Upper lobe of left lung (tissue), 6 donors: ENCODE measurements around the gene PIAS2. TPM values are rescaled to one million over a fixed set of nuclear protein-coding genes. Genes with fewer than 3 reads are reported as not detected.
A peak's percentile ranks its signal among the peaks of the same experiment; 100 is the strongest.

Experiments used
- ATAC-seq, 2 donors: fragments of 200-7000 bp; cut with Tn5 transposase; one replicate each; pipeline ENCODE4 v1.9.1; 2022; ENCODE audit warnings: mild to moderate bottlenecking in 2 of 2, moderate library complexity in 2 of 2; ENCODE audit not compliant: low FRiP score in 2 of 2
- DNase-seq, 2 donors: peaks; one replicate each; pipeline ENCODE4 v3.0.0-alpha.2; 2019 to 2020
- H3K27ac ChIP-seq, 4 donors: fragments of 200-600 bp; sonication (generic); one replicate each; pipeline ENCODE4 v1.5.1; 2016 to 2019
- H3K27me3 ChIP-seq, 4 donors: fragments of 200-600 bp; sonication (generic); one replicate each; pipeline ENCODE4 v1.5.1; 2017 to 2019
- H3K36me3 ChIP-seq, 4 donors: fragments of 200-600 bp; sonication (generic); one replicate each; pipeline ENCODE4 v1.5.1; 2016 to 2019
- H3K4me1 ChIP-seq, 4 donors: fragments of 200-600 bp; sonication (generic); one replicate each; pipeline ENCODE4 v1.5.1; 2018 to 2019
- H3K4me3 ChIP-seq, 4 donors: fragments of 200-600 bp; sonication (generic); one replicate each; pipeline ENCODE4 v1.5.1; 2017 to 2019; ENCODE audit warnings: mild to moderate bottlenecking in 2 of 4, moderate library complexity in 1 of 4
- H3K9me3 ChIP-seq, 4 donors: fragments of 200-600 bp; sonication (generic); one replicate each; pipeline ENCODE4 v1.5.1; 2018 to 2019
- EP300 ChIP-seq, 4 donors: sonication (generic); formaldehyde crosslinking; IDR thresholded peaks; one replicate each; pipeline ENCODE4 v1.5.1; 2017; ENCODE audit warnings: antibody characterized with exemption in 4 of 4, control low read depth in 2 of 4
- POLR2A ChIP-seq, 4 donors: fragments of 450-650 bp; IDR thresholded peaks; one replicate each; pipeline ENCODE4 v1.5.1; 2016 to 2017; ENCODE audit warnings: antibody characterized with exemption in 4 of 4, mild to moderate bottlenecking in 2 of 4
- POLR2AphosphoS5 ChIP-seq, 2 donors: sonication (generic); formaldehyde crosslinking; IDR thresholded peaks; one replicate each; pipeline ENCODE4 v1.5.1; 2017; ENCODE audit warnings: antibody characterized with exemption in 2 of 2
- WGBS, 2 donors: methylation state at CpG; one replicate each; pipeline ENCODE4 v1.1.5; 2017 to 2018; 5-methylcytosine and 5-hydroxymethylcytosine counted together
- total RNA-seq, 6 donors: library from RNA; depleted of rRNA in 4 of 6; stranded (reverse); fragments of >200 nt in 4 of 6; gene quantifications; one replicate each; pipeline versions ENCODE4 v1.1.0 to v1.2.1, GENCODE V29; 2016 to 2021
- TF ChIP-seq, protein P1 (sequence below), 6 experiments: fragments of 450-650 bp in 4 of 6; fragments of 200-600 bp in 2 of 6; sonication (generic) in 2 of 6; IDR thresholded peaks; one replicate each; pipeline ENCODE4 v1.5.1; 2016 to 2019; ENCODE audit warnings: antibody characterized with exemption in 6 of 6
- donor health status: DM: no; HTN: no; CAD: no; lungs with moderate emphysema.
- donor health status: DM: no; HTN: yes; CAD: no; lungs with severe emphysema.

The PIAS2 gene
- total RNA-seq, 6 donors from 2014 or later: 18.4 to 33.5 (median 30.4) TPM

DNA sequence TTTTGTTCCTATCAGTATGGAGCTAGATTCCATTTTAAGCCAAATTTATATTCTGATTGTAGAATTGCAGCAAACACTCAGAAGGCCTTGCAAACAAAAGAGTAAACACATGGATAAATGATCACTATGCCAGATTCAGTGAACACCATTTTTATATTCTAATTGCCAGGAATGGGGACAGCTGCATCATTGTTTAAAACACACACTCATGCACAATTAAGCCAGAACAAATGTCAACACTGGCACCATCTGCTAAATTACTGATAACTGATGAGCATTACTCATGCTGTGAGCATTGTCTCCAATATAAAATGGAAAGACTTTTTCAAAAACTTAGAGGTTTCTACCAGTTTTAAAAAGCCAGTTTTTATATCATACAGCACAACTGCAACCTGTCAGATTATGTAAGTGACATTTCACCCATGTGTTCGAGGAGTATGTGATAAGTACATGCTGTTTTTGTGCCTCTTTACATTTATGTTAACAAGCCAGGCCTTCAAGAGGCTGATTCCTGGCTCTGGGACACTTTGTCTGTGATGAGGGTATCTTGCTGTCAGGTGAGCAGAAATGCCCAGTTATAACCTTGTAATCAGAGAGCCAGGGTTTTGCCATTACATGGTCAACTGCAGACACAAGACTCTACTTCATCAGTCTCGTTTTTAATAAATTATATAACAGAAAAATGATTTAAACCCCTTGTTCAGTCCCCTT, 156.1 kb downstream of the PIAS2 start:
- WGBS, 2 donors: 59 to 61% methylated on average over 2 of the region's 2 CpGs
- Histone ChIP-seq H3K4me3 (no peak overlapping the region), H3K4me1 (peaks cover 12 to 18% (median 17%) of the 10 kb centered on the region in 4 donors), H3K9me3 (no peaks in the 10 kb centered on the region), H3K36me3 (no peaks in the 10 kb centered on the region), H3K27ac (no peak overlapping the region), H3K27me3 (peaks cover 0 to 21% (median 10%) of the 10 kb centered on the region in 4 donors)
- TF ChIP-seq EP300 (IDR thresholded peaks at IDR 0.05): no peak
- TF ChIP-seq, protein P1, sequence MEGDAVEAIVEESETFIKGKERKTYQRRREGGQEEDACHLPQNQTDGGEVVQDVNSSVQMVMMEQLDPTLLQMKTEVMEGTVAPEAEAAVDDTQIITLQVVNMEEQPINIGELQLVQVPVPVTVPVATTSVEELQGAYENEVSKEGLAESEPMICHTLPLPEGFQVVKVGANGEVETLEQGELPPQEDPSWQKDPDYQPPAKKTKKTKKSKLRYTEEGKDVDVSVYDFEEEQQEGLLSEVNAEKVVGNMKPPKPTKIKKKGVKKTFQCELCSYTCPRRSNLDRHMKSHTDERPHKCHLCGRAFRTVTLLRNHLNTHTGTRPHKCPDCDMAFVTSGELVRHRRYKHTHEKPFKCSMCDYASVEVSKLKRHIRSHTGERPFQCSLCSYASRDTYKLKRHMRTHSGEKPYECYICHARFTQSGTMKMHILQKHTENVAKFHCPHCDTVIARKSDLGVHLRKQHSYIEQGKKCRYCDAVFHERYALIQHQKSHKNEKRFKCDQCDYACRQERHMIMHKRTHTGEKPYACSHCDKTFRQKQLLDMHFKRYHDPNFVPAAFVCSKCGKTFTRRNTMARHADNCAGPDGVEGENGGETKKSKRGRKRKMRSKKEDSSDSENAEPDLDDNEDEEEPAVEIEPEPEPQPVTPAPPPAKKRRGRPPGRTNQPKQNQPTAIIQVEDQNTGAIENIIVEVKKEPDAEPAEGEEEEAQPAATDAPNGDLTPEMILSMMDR (IDR thresholded peaks at IDR 0.05): no peak
- TF ChIP-seq POLR2A (IDR thresholded peaks at IDR 0.05): no peak
- no peak for TF ChIP-seq POLR2AphosphoS5 (IDR thresholded peaks at IDR 0.05)
- ATAC-seq: no peak
- no peak for DNase-seq

DNA sequence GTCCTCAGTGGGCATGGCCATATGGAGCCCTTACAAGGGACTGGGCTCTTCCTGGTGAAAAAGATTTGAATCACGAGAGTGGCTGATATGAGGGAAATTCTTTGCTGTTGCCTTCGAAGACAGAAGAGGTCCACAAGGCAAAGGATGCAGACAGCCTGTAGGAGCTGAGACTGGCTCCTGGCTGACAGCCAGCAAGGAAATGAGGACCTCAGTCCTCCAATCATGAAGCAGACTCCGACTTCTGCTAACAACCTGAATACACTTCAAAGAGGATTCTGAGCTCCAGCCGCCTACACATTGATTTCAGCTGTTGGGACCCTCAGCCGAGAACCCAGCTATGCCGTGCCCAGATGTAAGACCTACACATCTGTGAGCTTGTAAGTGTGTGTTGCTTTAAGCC, 157.4 kb downstream of the PIAS2 start:
- TF ChIP-seq POLR2A (IDR thresholded peaks at IDR 0.05) (no peak), EP300 (IDR thresholded peaks at IDR 0.05) (no peak), POLR2AphosphoS5 (IDR thresholded peaks at IDR 0.05) (no peak)
- TF ChIP-seq, protein P1 (IDR thresholded peaks at IDR 0.05): no peak
- no peaks in the 10 kb centered on the region for H3K36me3 ChIP-seq
- H3K27me3 ChIP-seq: peaks cover 0 to 31% (median 17%) of the 10 kb centered on the region in 4 donors
- WGBS, 2 donors: 17 to 29% methylated on average over 2 to 6 of the region's 6 CpGs
- H3K9me3 ChIP-seq: no peaks in the 10 kb centered on the region
- H3K4me1 ChIP-seq: peaks cover 15 to 27% (median 23%) of the 10 kb centered on the region in 4 donors
- H3K4me3 ChIP-seq: no peak overlapping the region
- ATAC-seq (no peak), DNase-seq (no peak)
- no peak overlapping the region for H3K27ac ChIP-seq

DNA sequence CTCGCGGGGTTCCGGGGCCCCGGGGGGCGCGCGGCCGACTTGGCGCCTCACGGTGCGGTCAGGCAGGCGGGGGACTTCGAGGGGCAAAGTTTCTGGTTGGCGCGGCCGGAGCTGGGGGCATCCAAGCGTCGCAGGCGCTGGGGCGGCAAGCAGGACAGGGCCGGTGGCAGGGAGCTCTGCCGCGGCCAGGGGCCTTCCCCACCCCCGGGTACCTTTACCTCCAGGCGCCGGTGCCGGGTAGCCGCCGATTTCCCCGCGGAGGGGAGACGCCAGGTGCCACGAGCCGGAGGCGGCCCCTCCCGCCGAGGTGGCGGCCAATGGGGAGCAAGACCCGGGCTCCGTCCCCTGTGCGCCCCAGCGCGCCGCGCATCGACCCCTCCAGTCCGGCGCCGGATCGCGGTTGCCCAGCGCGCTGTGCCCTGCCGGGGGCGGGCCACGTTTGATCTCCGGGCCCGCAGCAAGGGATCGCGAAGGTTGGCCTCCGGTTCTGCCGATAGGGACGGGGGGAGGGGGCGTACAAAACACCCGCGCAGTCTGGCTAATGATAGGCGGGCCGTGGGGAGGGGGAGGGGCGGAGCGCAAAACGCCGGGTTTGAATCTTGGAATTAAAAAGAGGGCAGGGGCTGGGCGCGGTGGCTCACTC, 160.6 kb downstream of the PIAS2 start, which contains the start of gene ST8SIA5:
ST8SIA5 (minus strand) TSS at position 495 of the 643 bp plus-strand sequence. CDS start 545 bp downstream, outside the sequence.
- Histone ChIP-seq H3K27ac (no peak within 1 kb of the TSS), H3K9me3 (no peaks in the 10 kb centered on the region), H3K36me3 (no peaks in the 10 kb centered on the region), H3K4me1 (peaks cover 15 to 27% (median 23%) of the 10 kb centered on the region in 4 donors), H3K4me3 (peak within 1 kb of the TSS in 3 of 4 donors; percentile 18 to 35 (median 19)), H3K27me3 (peaks cover 0 to 31% (median 17%) of the 10 kb centered on the region in 4 donors)
- TF ChIP-seq, protein P1 (IDR thresholded peaks at IDR 0.05): no peak
- TF ChIP-seq POLR2A (IDR thresholded peaks at IDR 0.05): no peak
- TF ChIP-seq POLR2AphosphoS5 (IDR thresholded peaks at IDR 0.05): no peak
- no peak for TF ChIP-seq EP300 (IDR thresholded peaks at IDR 0.05)
- 0 to 1% methylated on average over 3 to 72 of the region's 74 CpGs for WGBS, 2 donors
- ATAC-seq: peak in 1 of 2 donors; percentile 30
- peak in 1 of 2 donors; percentile 84 for DNase-seq

DNA sequence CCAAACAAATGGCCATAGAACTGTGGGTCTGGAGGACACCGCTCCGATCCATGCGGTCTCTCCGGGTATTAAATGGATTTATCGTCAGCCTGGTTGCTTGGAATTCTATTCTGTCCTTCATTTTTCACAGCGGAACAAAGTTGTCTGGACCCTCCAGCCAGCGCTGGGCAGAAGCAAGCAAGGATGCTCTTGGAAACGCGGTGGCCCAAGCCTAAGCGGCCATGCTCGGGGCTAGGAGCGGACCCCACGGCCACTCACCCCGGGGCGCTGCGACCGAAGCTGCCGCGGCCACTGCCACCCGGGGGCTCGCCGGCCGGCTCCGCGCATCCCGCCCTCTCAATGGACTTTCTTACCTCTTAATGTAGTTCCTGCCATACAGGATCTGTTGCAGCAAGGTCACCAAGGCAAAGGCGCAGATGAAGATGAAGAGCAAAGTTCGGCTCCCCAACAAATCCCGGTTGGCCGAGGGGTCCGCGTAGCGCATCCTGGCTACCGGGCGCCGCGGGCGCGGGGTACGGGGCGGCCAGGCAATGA, 161.2 kb downstream of the PIAS2 start:
- Histone ChIP-seq H3K36me3 (no peaks in the 10 kb centered on the region), H3K27ac (no peak overlapping the region), H3K4me3 (peak overlapping the region in 3 of 4 donors; percentile 18 to 35 (median 19)), H3K27me3 (peaks cover 0 to 31% (median 17%) of the 10 kb centered on the region in 4 donors), H3K4me1 (peaks cover 15 to 27% (median 23%) of the 10 kb centered on the region in 4 donors), H3K9me3 (no peaks in the 10 kb centered on the region)
- WGBS, 2 donors: 6 to 8% methylated on average over 26 to 37 of the region's 41 CpGs
- DNase-seq (no peak), ATAC-seq (no peak)
- TF ChIP-seq POLR2AphosphoS5 (IDR thresholded peaks at IDR 0.05) (no peak), EP300 (IDR thresholded peaks at IDR 0.05) (no peak), POLR2A (IDR thresholded peaks at IDR 0.05) (no peak)
- TF ChIP-seq, protein P1 (IDR thresholded peaks at IDR 0.05): no peak
